Loucy (cell line): Measurements from ENCODE around the gene FNDC10.

ENCODE experiments used
- CTCF ChIP-seq: fragments of 200-600 bp; sonication (generic); conservative IDR thresholded peaks from 2 replicates; pipeline ENCODE4 v1.5.1; 2014; ENCODE audit warnings: mild to moderate bottlenecking, antibody characterized with exemption, low read length
- EZH2phosphoT487 ChIP-seq: fragments of 200-600 bp; IDR thresholded peaks from 2 replicates; pipeline ENCODE4 v1.6.1; 2018; ENCODE audit warnings: antibody characterized with exemption, mild to moderate bottlenecking, moderate library complexity, borderline replicate concordance

DNA sequence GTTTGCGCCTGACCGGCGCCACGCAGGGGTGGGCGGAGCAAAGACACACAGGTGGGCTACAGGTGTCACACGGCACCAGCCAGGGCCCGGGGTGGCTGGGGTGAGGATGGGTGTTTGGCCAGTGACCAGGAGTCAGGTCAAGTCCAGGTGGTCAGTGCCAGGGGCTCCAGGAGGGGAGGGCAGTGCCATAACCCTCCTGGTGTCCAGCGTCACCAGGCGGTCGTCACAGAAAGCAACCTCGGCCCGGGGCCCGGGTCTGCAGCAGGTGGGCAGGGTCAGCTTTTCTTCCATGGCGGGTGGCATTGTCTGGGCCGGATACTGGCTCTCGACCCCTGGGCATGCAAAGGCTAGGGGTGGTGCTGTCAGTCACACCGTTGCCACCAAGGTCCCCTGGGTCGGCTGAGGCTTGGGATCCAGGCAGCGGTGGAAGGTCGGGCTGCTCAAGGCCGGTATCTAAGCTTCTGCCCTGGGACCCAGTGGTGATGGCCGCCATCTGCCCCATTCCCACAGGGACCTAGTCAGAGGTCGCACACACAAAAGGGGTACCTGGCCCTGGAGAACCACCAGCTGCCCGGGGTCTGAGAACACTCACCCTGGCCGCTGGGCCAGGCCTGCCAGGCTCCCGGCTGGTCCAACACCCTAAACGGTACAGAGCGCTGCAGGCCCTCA is 1.8 kb downstream of the FNDC10 start:
- no peak for TF ChIP-seq CTCF
- no peak for TF ChIP-seq EZH2phosphoT487
